DOHH2 (cell line): ENCODE results near the gene HOXA5.
A peak's percentile ranks its signal among the peaks of the same experiment; 100 is the strongest.

Experiments
- H3F3A ChIP-seq: fragments of 200-600 bp; sonication (generic), shearing (Covaris generic); 2 replicates; pipeline ENCODE4 v1.6.0; 2016; ENCODE audit warnings: antibody characterized with exemption, mild to moderate bottlenecking; ENCODE audit not compliant: control insufficient read depth, insufficient read depth
- H3K27ac ChIP-seq: fragments of 200-600 bp; sonication (generic); 2 replicates; pipeline ENCODE4 v1.5.1; 2014; ENCODE audit warnings: low read depth, mild to moderate bottlenecking, low read length, moderate library complexity
- H3K27me3 ChIP-seq: fragments of 200-600 bp; sonication (generic); 2 replicates; pipeline ENCODE4 v1.6.1; 2014; ENCODE audit warnings: mild to moderate bottlenecking, low read length, mixed read lengths; ENCODE audit not compliant: control insufficient read depth
- H3K36me3 ChIP-seq: fragments of 200-600 bp; sonication (generic); 2 replicates; pipeline ENCODE4 v1.6.1; 2014; ENCODE audit warnings: mild to moderate bottlenecking, low read length, moderate library complexity, mixed read lengths; ENCODE audit not compliant: control insufficient read depth
- H3K4me1 ChIP-seq: fragments of 200-600 bp; sonication (generic); 2 replicates; pipeline ENCODE4 v1.6.1; 2014; ENCODE audit warnings: mild to moderate bottlenecking, low read length, mixed read lengths; ENCODE audit not compliant: control insufficient read depth
- H3K4me2 ChIP-seq: fragments of 200-600 bp; sonication (generic); 2 replicates; pipeline ENCODE4 v1.6.0; 2014; ENCODE audit warnings: mild to moderate bottlenecking, low read length, moderate library complexity
- H3K4me3 ChIP-seq: fragments of 200-600 bp; sonication (generic); 2 replicates; pipeline ENCODE4 v1.5.1; 2014; ENCODE audit warnings: mild to moderate bottlenecking, low read length, mixed read lengths
- H3K79me2 ChIP-seq: fragments of 200-600 bp; sonication (generic); 2 replicates; pipeline ENCODE4 v1.6.1; 2014; ENCODE audit warnings: mild to moderate bottlenecking, low read length, mixed read lengths; ENCODE audit not compliant: control insufficient read depth
- H3K9me2 ChIP-seq: fragments of 200-600 bp; sonication (generic); replicated peaks from 2 replicates; pipeline ENCODE4 v1.6.1; 2014; ENCODE audit warnings: mild to moderate bottlenecking, low read length, mixed read lengths; ENCODE audit not compliant: control insufficient read depth
- H3K9me3 ChIP-seq: fragments of 200-600 bp; sonication (generic); 2 replicates; pipeline ENCODE4 v1.6.1; 2014; ENCODE audit warnings: antibody characterized with exemption, low read length, mixed read lengths; ENCODE audit not compliant: control insufficient read depth, insufficient read depth
- H4K20me1 ChIP-seq: fragments of 200-600 bp; sonication (generic); 2 replicates; pipeline ENCODE4 v1.6.0; 2014; ENCODE audit warnings: low read depth, mild to moderate bottlenecking, antibody characterized with exemption, low read length, moderate library complexity; ENCODE audit not compliant: control insufficient read depth, insufficient read depth
- EZH2phosphoT487 ChIP-seq: fragments of 200-600 bp; sonication (generic); IDR thresholded peaks from 2 replicates; pipeline ENCODE4 v1.6.1; 2017; ENCODE audit warnings: borderline replicate concordance, mild to moderate bottlenecking, antibody characterized with exemption, low read length, moderate library complexity, mixed read lengths
- TF ChIP-seq, protein P1 (sequence below): fragments of 200-600 bp; sonication (generic); IDR thresholded peaks from one replicate; pipeline ENCODE4 v1.5.1; 2014; ENCODE audit warnings: antibody characterized with exemption, mild to moderate bottlenecking, low read depth, low read length; ENCODE audit not compliant: poor library complexity, severe bottlenecking

Gene HOXA5

DNA sequence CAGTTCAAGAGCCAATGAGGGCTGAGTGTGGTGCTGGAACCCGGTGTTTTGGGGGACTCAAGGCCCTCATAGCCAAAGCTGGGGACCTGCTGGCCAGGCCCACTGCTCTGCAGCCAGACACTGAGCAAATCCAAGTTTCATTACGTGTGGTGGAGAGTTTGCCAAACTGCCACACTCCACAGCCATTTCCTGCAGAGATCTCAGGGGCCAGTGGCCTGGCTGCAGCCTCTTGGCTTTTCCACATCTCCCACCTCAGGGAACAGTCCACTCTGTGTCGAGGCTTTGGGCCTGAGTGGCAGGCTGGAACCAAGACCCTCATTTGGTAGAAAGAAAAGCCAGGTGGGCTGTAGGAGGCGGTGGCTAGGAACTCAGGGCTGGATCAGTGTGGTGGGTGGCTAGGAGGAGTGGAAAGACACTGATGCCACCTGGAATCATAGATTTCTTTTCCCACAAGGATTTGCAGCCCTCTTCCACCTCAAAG is 38.4 kb upstream of the HOXA5 start:
- no peak overlapping the region for H3K4me3 ChIP-seq
- no peaks in the 10 kb centered on the region for H3K9me3 ChIP-seq
- H4K20me1 ChIP-seq: no peaks in the 10 kb centered on the region
- no peaks in the 10 kb centered on the region for H3K79me2 ChIP-seq
- H3K4me1 ChIP-seq: peaks cover 25% of the 10 kb centered on the region
- no peak for TF ChIP-seq EZH2phosphoT487
- TF ChIP-seq, protein P1, sequence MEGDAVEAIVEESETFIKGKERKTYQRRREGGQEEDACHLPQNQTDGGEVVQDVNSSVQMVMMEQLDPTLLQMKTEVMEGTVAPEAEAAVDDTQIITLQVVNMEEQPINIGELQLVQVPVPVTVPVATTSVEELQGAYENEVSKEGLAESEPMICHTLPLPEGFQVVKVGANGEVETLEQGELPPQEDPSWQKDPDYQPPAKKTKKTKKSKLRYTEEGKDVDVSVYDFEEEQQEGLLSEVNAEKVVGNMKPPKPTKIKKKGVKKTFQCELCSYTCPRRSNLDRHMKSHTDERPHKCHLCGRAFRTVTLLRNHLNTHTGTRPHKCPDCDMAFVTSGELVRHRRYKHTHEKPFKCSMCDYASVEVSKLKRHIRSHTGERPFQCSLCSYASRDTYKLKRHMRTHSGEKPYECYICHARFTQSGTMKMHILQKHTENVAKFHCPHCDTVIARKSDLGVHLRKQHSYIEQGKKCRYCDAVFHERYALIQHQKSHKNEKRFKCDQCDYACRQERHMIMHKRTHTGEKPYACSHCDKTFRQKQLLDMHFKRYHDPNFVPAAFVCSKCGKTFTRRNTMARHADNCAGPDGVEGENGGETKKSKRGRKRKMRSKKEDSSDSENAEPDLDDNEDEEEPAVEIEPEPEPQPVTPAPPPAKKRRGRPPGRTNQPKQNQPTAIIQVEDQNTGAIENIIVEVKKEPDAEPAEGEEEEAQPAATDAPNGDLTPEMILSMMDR: no peak
- H3K4me2 ChIP-seq: no peak overlapping the region
- H3K27me3 ChIP-seq: peaks cover 65% of the 10 kb centered on the region
- H3K27ac ChIP-seq: no peak overlapping the region
- no peaks in the 10 kb centered on the region for H3K9me2 ChIP-seq
- no peaks in the 10 kb centered on the region for H3K36me3 ChIP-seq
- H3F3A ChIP-seq: no peaks in the 10 kb centered on the region; the same call in 1 of the 2 replicates

DNA sequence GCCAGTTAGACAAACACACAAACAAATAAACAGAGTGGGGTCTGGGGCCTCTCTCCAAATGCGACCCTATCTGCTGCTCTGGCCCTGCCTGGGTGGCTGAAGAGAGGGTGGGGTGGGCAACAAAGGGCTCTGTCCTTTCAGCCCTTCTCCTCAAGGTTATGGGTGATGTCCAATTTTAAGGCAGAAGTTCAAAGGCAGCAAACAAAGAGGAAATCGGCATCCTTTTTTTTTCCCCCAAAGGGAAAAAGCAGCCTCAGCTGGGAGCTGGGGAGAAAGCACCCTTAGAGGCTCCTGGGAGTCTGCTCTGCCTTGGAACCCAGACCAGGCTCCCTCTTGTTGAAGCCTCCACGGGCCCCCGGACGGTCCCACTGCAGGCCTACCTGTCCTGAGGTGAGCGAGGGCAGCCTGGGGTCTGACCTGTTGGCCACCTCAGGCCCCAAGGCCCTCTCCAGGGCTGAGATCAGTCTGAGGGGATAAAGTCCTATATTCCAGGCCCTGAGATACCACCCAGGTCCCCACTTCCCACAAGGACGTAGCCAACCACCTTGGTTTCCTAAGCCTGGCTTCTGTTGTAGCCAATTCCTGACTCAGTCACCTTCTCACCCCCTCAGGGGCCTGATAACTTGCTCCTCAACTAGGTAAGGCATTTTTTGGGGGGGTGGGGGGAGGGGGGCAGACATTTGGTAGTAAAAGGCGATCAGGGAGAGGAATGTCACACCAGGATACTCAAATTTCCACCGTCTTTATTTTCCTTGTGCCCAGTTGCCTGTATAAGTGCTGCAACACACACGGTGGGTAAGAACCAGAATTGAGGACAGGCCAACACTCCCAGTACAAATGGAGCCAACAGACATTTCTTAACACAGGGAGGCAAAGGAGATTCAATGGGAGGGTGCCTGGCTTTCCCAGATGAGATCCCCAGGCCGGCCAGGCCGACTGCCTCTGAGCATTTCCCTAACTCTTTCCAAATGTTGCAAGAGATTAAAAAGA is 37.2 kb upstream of the HOXA5 start:
- Histone ChIP-seq H3K36me3 (no peaks in the 10 kb centered on the region), H3K4me1 (peaks cover 25% of the 10 kb centered on the region), H3K27ac (no peak overlapping the region), H3K4me3 (no peak overlapping the region), H3K79me2 (no peaks in the 10 kb centered on the region), H3K9me3 (no peaks in the 10 kb centered on the region), H4K20me1 (no peaks in the 10 kb centered on the region), H3K4me2 (peak overlapping the region; percentile 48; the same call in 1 of the 2 replicates), H3K27me3 (peaks cover 54% of the 10 kb centered on the region), H3K9me2 (no peaks in the 10 kb centered on the region), H3F3A (no peaks in the 10 kb centered on the region)
- TF ChIP-seq EZH2phosphoT487: no peak
- TF ChIP-seq, protein P1: no peak

DNA sequence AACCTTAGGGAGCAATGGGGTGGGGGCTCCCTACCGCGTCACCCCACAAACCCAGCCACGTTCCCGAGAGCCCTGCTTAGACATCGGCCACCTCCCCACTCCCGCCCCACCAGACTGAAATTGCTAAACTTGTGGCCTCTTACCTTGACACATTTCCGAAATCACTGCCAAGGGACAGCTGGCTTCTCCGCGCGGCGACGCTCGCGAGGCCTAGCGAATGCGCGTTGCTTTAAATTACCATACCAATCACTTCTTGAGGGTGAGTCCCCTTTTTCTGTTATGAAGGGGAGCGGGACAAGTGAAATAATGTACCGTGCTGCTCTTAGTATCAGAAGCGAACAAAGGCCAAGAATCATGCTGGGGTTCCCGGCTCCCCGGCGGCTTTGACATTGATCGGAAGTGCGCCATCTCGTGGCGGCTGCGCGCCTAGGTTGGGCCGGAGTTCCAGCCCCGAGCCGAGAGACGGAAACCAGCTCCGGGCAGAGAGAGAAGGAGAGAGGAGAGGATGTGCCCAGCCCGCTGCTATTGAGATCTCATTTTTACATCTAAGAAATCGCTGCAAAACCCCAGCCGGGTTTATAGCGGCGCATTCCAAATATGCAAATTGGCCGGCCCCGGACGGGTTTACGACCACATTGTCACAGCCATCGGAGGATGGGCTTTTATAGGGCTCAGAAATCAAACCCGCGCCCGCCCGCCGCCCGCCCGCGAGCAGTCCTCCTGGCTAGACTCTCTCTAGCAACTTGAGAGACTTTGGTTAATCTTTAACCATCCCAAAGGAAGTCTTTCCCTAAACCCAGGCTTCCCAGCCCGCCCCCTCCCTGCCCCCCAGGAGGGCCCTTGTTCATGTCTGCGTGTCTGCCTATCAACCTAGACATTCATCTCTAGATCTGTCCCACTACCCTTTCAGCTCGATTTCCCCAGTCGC is 36.3 kb upstream of the HOXA5 start:
- Histone ChIP-seq H3K27me3 (peaks cover 49% of the 10 kb centered on the region), H3K4me3 (peak overlapping the region; percentile 31), H3F3A (no peaks in the 10 kb centered on the region), H3K36me3 (no peaks in the 10 kb centered on the region), H3K4me1 (peaks cover 23% of the 10 kb centered on the region), H3K27ac (no peak overlapping the region), H3K9me2 (no peaks in the 10 kb centered on the region), H3K9me3 (no peaks in the 10 kb centered on the region), H3K79me2 (no peaks in the 10 kb centered on the region), H3K4me2 (peak overlapping the region; percentile 48), H4K20me1 (no peaks in the 10 kb centered on the region)
- TF ChIP-seq, protein P1: peak; percentile 99
- no peak for TF ChIP-seq EZH2phosphoT487
